K562 (cell line): ENCODE measurements around the gene TNIK. TPM values are rescaled to one million over a fixed set of nuclear protein-coding genes. Genes with fewer than 3 reads are reported as not detected.

Source experiments
- ATAC-seq: fragments of 200-7000 bp; cut with Tn5 transposase; 3 replicates; pipeline ENCODE4 v1.9.1; 2020; ENCODE audit warnings: moderate library complexity
- BruUV-seq: library from RNA; stranded (reverse); fragments of 400-500 nt; replicated peaks from 2 replicates; lab custom pipeline; 2021; lab: Mats Ljungman, UMichigan
- CTCF ChIA-PET: fragments of 300-600 bp; formaldehyde crosslinking; extraction: SDS; loops from one replicate; lab custom pipeline; 2021; ENCODE audit warnings: low intra/inter-chr PET ratio; lab: Yijun Ruan, JAX
- POLR2A ChIA-PET: fragments of 300-600, 350-650 bp; sonication (Branson Sonifier 250); formaldehyde crosslinking; extraction: SDS; loops from one replicate; lab custom pipeline; 2021; ENCODE audit warnings: antibody characterized with exemption, inconsistent platforms; lab: Yijun Ruan, JAX
- DNase-seq, 4 experiments: peaks; one replicate each; pipeline versions ENCODE4 v3.0.0 to v3.0.0-alpha.2; 2011 to 2018; ENCODE audit warnings: low spot score in 3 of 4, mixed read lengths in 3 of 4; ENCODE audit errors: extremely low read depth in 1 of 4
- FAIRE-seq: peaks from 2 replicates; lab custom pipeline; 2011; peaks lifted over from hg19 to GRCh38; lab: Jason Lieb, UNC
- H2AFZ ChIP-seq: 2 replicates; pipeline ENCODE4 v1.6.0; 2011; ENCODE audit warnings: low read depth, low read length, control low read depth, inconsistent platforms
- H3K27ac ChIP-seq: fragments of 200-600 bp; 3 replicates; pipeline ENCODE4 v1.8.0; 2011; ENCODE audit warnings: low read depth, mild to moderate bottlenecking, control low read depth, inconsistent platforms, low read length, moderate library complexity, mixed read lengths; ENCODE audit errors: extremely low read depth
- H3K27me3 ChIP-seq, 2 experiments: fragments of 300-600 bp in 1 of 2; 2 replicates in 1 of 2; 3 replicates in 1 of 2; pipeline versions ENCODE4 v1.6.0 to v1.8.0; 2011; ENCODE audit warnings: inconsistent platforms in 2 of 2, low read length in 2 of 2, mild to moderate bottlenecking in 1 of 2, mixed read lengths in 1 of 2, moderate library complexity in 1 of 2; ENCODE audit not compliant: control insufficient read depth in 2 of 2, insufficient read depth in 2 of 2
- H3K36me3 ChIP-seq: fragments of 300-600 bp; 3 replicates; pipeline ENCODE4 v1.8.0; 2011; ENCODE audit warnings: mild to moderate bottlenecking, low read length, inconsistent platforms; ENCODE audit not compliant: control insufficient read depth, insufficient read depth
- H3K4me1 ChIP-seq, 2 experiments: fragments of 200-600 bp in 1 of 2; replicated peaks in 1 of 2; 2 replicates in 1 of 2; 3 replicates in 1 of 2; pipeline versions ENCODE4 v1.5.1 to v1.8.0; 2011; ENCODE audit warnings: inconsistent platforms in 2 of 2, low read length in 2 of 2, mild to moderate bottlenecking in 1 of 2, mixed read lengths in 1 of 2, moderate library complexity in 1 of 2; ENCODE audit not compliant: control insufficient read depth in 2 of 2, insufficient read depth in 2 of 2
- H3K4me2 ChIP-seq: 2 replicates; pipeline ENCODE4 v1.6.1; 2011; ENCODE audit warnings: low read length, control low read depth, inconsistent platforms, mixed read lengths; ENCODE audit not compliant: insufficient read depth
- H3K4me3 ChIP-seq: fragments of 200-600 bp; sonication (generic), shearing (Covaris generic); 2 replicates; pipeline ENCODE4 v1.5.1; 2016; ENCODE audit warnings: control low read depth, inconsistent platforms
- H3K79me2 ChIP-seq: fragments of 200-600 bp; 3 replicates; pipeline ENCODE4 v1.8.0; 2011; ENCODE audit warnings: low read length, inconsistent platforms; ENCODE audit not compliant: control insufficient read depth, insufficient read depth
- H3K9ac ChIP-seq, 2 experiments: 2 replicates each; pipeline versions ENCODE4 v1.6.0 to v1.6.1; 2011; ENCODE audit warnings: low read depth in 2 of 2, low read length in 2 of 2, control low read depth in 1 of 2, inconsistent platforms in 1 of 2, mild to moderate bottlenecking in 1 of 2, mixed read lengths in 1 of 2; ENCODE audit not compliant: insufficient read depth in 1 of 2
- H3K9me1 ChIP-seq: one replicate; pipeline ENCODE4 v1.6.0; 2011; ENCODE audit warnings: inconsistent platforms, mild to moderate bottlenecking, low read length, moderate library complexity; ENCODE audit not compliant: control insufficient read depth, insufficient read depth
- H3K9me3 ChIP-seq: replicated peaks from 2 replicates; pipeline ENCODE4 v1.5.1; 2011; ENCODE audit warnings: low read depth, low read length, inconsistent platforms; ENCODE audit not compliant: control insufficient read depth, insufficient read depth
- H4K20me1 ChIP-seq: replicated peaks from 2 replicates; pipeline ENCODE4 v1.6.1; 2011; ENCODE audit warnings: low read length, inconsistent platforms, mixed read lengths; ENCODE audit not compliant: control insufficient read depth, insufficient read depth
- ARID2 ChIP-seq: fragments of 450-650 bp; IDR thresholded peaks from 2 replicates; pipeline ENCODE4 v1.6.1; 2017; ENCODE audit warnings: antibody characterized with exemption, mild to moderate bottlenecking
- CCNT2 ChIP-seq: IDR thresholded peaks from 2 replicates; pipeline ENCODE4 v1.6.1; 2011; ENCODE audit warnings: borderline replicate concordance, low read depth, mild to moderate bottlenecking, moderate library complexity, mixed read lengths, low read length; ENCODE audit not compliant: insufficient read length; ENCODE audit errors: extremely low read depth
- CREM ChIP-seq: IDR thresholded peaks from 2 replicates; pipeline ENCODE4 v1.6.1; 2014; ENCODE audit warnings: antibody characterized with exemption, low read depth
- CXXC5 ChIP-seq: fragments of 250-450 bp; sonication (Bioruptor Pico); IDR thresholded peaks from 2 replicates; pipeline ENCODE4 v1.8.0; 2022; ENCODE audit warnings: inconsistent platforms, mild to moderate bottlenecking, moderate library complexity
- EWSR1 ChIP-seq: fragments of 450-650 bp; IDR thresholded peaks from 2 replicates; pipeline ENCODE4 v1.6.1; 2018; ENCODE audit warnings: borderline replicate concordance, mild to moderate bottlenecking, low read depth, moderate library complexity; ENCODE audit not compliant: partially characterized antibody
- FOSL1 ChIP-seq: fragments of 200-800 bp; sonication (Bioruptor generic); conservative IDR thresholded peaks from 2 replicates; pipeline ENCODE4 v1.6.1; 2016; ENCODE audit warnings: missing genetic modification characterization, missing compliant biosample characterization
- FOXJ2 ChIP-seq: fragments of 200-800 bp; sonication (Bioruptor generic); IDR thresholded peaks from 2 replicates; pipeline ENCODE4 v1.6.1; 2016; ENCODE audit warnings: missing genetic modification characterization, missing compliant biosample characterization
- FOXO4 ChIP-seq: fragments of 450-650 bp; formaldehyde crosslinking; IDR thresholded peaks from 2 replicates; pipeline ENCODE4 v1.4.0; 2020; ENCODE audit warnings: mild to moderate bottlenecking, moderate library complexity
- GABPB1 ChIP-seq: sonication (generic); formaldehyde crosslinking; IDR thresholded peaks from 2 replicates; pipeline ENCODE4 v1.8.0; 2022; ENCODE audit warnings: mild to moderate bottlenecking, missing genetic modification reagents
- KLF16 ChIP-seq: IDR thresholded peaks from 2 replicates; pipeline ENCODE4 v1.6.1; 2016; ENCODE audit warnings: antibody characterized with exemption
- L3MBTL2 ChIP-seq: fragments of 450-650 bp; IDR thresholded peaks from 2 replicates; pipeline ENCODE4 v1.6.1; 2016; ENCODE audit warnings: mild to moderate bottlenecking, moderate library complexity
- MBD2 ChIP-seq: sonication (generic); IDR thresholded peaks from 2 replicates; pipeline ENCODE4 v1.6.1; 2016; ENCODE audit warnings: low read depth, borderline replicate concordance
- MTA1 ChIP-seq: fragments of 450-650 bp; IDR thresholded peaks from 2 replicates; pipeline ENCODE4 v1.6.1; 2017; ENCODE audit warnings: borderline replicate concordance
- NCOR1 ChIP-seq: fragments of 450-650 bp; IDR thresholded peaks from 2 replicates; pipeline ENCODE4 v1.6.1; 2016; ENCODE audit warnings: mild to moderate bottlenecking, moderate library complexity
- POLR2G ChIP-seq: fragments of 200-400 bp; formaldehyde crosslinking; IDR thresholded peaks from 2 replicates; pipeline ENCODE4 v1.6.1; 2017; ENCODE audit warnings: low read depth, mild to moderate bottlenecking, antibody characterized with exemption, low read length, moderate library complexity
- RB1 ChIP-seq: fragments of 450-650 bp; IDR thresholded peaks from 2 replicates; pipeline ENCODE4 v1.6.1; 2017; ENCODE audit warnings: low read depth, mild to moderate bottlenecking
- SAFB ChIP-seq: fragments of 200-400 bp; formaldehyde crosslinking; IDR thresholded peaks from 2 replicates; pipeline ENCODE4 v1.6.1; 2017; ENCODE audit warnings: low read depth, low read length, borderline replicate concordance
- SMARCB1 ChIP-seq: IDR thresholded peaks from 2 replicates; pipeline ENCODE4 v1.6.1; 2011; ENCODE audit warnings: improper control_type of control experiment, low read depth; ENCODE audit not compliant: insufficient read length
- SMARCE1 ChIP-seq: fragments of 450-650 bp; IDR thresholded peaks from 2 replicates; pipeline ENCODE4 v1.7.1; 2016; ENCODE audit warnings: mild to moderate bottlenecking
- ZNF589 ChIP-seq: fragments of 200-800 bp; sonication (Bioruptor generic); IDR thresholded peaks from 2 replicates; pipeline ENCODE4 v1.6.1; 2016; ENCODE audit warnings: low read depth, missing genetic modification characterization, missing compliant biosample characterization
- ZNF77 ChIP-seq: fragments of 250-450 bp; sonication (Bioruptor Pico); IDR thresholded peaks from 2 replicates; pipeline ENCODE4 v1.5.0; 2020
- WGBS: fragments of 100-300 bp; shearing (Covaris generic); methylation state at CpG from one replicate; pipeline ENCODE4 v1.1.6; 2016; ENCODE audit warnings: low coverage, mixed read lengths; ENCODE audit not compliant: insufficient coverage; ENCODE audit errors: missing lambda C conversion rate; 5-methylcytosine and 5-hydroxymethylcytosine counted together
- in situ Hi-C: fragments of 300-500 bp; cut with MboI; formaldehyde crosslinking; loops from 4 replicates; pipeline ENCODE4 v1.15.0; 2018; ENCODE audit warnings: inconsistent platforms, mixed read lengths
- intact Hi-C: fragments of 100-400 bp; cut with micrococcal nuclease; formaldehyde crosslinking; loops from 2 replicates; pipeline ENCODE4 v1.14.2; 2022
- polyA plus RNA-seq, 8 experiments: library from polyadenylated mRNA; depleted of rRNA in 4 of 8; stranded (reverse) in 5 of 8; unstranded in 3 of 8; fragments of >200 nt; fragmentation: Nextera tagmentation in 2 of 8; fragmentation: Illumina TruSeq in 1 of 8; extraction: Ambion mirVana in 2 of 8; extraction: Trizol in 1 of 8; gene quantifications; 2 replicates each; pipeline versions ENCODE4 v1.2.1 to v1.2.3, GENCODE V29; 2011 to 2014; ENCODE audit warnings: inconsistent platforms in 1 of 8, missing spikeins in 1 of 8
- total RNA-seq, 7 experiments: library from RNA; depleted of rRNA in 6 of 7; stranded (reverse); fragments of >200 nt in 6 of 7; fragmentation: Illumina TruSeq in 2 of 7; extraction: Trizol in 2 of 7; gene quantifications; 2 replicates each; pipeline versions ENCODE4 v1.2.1 to v1.2.3, GENCODE V29; 2011 to 2021; ENCODE audit warnings: low replicate concordance in 1 of 7
- TF ChIP-seq, protein P1 (sequence below), 2 experiments: IDR thresholded peaks; 2 replicates each; pipeline ENCODE4 v1.6.1; 2011; ENCODE audit warnings: borderline replicate concordance in 1 of 2, control low read depth in 1 of 2, low read depth in 1 of 2, low read length in 1 of 2, mild to moderate bottlenecking in 1 of 2, mixed read lengths in 1 of 2, moderate library complexity in 1 of 2; ENCODE audit not compliant: insufficient read depth in 1 of 2, insufficient read length in 1 of 2, poor library complexity in 1 of 2, severe bottlenecking in 1 of 2; ENCODE audit errors: extremely low read depth in 1 of 2

Gene TNIK
- total and polyA plus RNA-seq, 9 of the 15 experiments (the other 6 are each of a cell fraction or from before 2014, with no cell fraction given): 6.6 to 39.0 (median 24.7) TPM

DNA sequence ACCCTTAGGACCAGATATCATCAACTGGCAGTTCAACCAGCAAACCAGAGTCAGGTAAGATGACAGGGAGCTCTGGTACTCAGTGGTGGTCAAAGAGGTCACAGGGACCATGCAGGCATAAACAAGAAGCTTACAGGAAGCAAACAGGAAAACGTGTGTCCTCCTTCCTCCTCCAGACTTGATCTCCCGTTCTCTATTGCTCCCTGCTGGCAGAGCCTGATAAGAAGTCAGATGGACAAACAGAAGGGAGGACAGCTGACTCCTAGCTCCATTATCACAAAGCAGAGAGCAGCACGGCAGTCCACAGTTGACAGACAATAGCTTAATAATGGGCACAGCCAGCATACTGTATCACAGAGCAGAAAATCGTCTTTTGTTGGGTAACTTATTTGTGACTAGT is 277.2 kb downstream of the TNIK start:
- Histone ChIP-seq H3K27me3 (no peaks in the 10 kb centered on the region), H3K27ac (peak overlapping the region; percentile 67), H3K4me3 (no peak overlapping the region), H3K9me1 (peaks cover 4% of the 10 kb centered on the region), H3K9ac (peak overlapping the region in 1 of 2 experiments; percentile 36; a peak in 1 of 4 replicates), H3K4me2 (peak overlapping the region; percentile 69), H3K36me3 (peaks cover 6% of the 10 kb centered on the region; the same call in 2 of the 3 replicates), H4K20me1 (no peaks in the 10 kb centered on the region), H2AFZ (peak overlapping the region; percentile 75), H3K9me3 (no peaks in the 10 kb centered on the region; the same call in 1 of the 2 replicates), H3K4me1 (peaks cover 0 to 37% of the 10 kb centered on the region in 2 experiments; a peak in 4 of 5 replicates), H3K79me2 (peaks cover 3% of the 10 kb centered on the region; the same call in 2 of the 3 replicates)
- 0% methylated on average over 4 of the region's 4 CpGs for WGBS
- DNase-seq (peak; percentile 81 to 92 (median 86)), ATAC-seq (peak; percentile 90), FAIRE-seq (peak; percentile 99)
- ChIA-PET POLR2A (interaction anchor here (0.6 to 1.2 kb wide), 6 partner anchors 12 to 381 kb away, joined by 3 to 7 read pairs (median 3); partner anchors contain the start of gene RPL22L1), CTCF (interaction anchor here (2.0 kb wide), 1 partner anchor 222 kb away, joined by 8 read pairs; no protein-coding TSS in a partner anchor)
- intact Hi-C loops: loop anchor here (1.0 to 2.0 kb wide), 3 partner anchors 133 to 384 kb away; no protein-coding TSS in a partner anchor
- in situ Hi-C loops: no loop called here
- no TSS peak for BruUV-seq
- 0 out of 2 replicates have a peak, but pooled peaks have one; percentile 40 for TF ChIP-seq RB1
- TF ChIP-seq FOSL1 (tag): no peak
- peak; percentile 83 for TF ChIP-seq CXXC5
- peak; percentile 81; the same call in 1 of the 2 replicates for TF ChIP-seq MTA1
- TF ChIP-seq GABPB1: peak; percentile 49; the same call in 1 of the 2 replicates
- TF ChIP-seq ZNF589 (CRISPR knock-in tag): peak; percentile 71; the same call in 1 of the 2 replicates
- no peak for TF ChIP-seq SAFB
- peak; percentile 64 for TF ChIP-seq CCNT2
- TF ChIP-seq SMARCB1: no peak
- peak; percentile 94 for TF ChIP-seq NCOR1
- 0 out of 2 replicates have a peak, but pooled peaks have one; percentile 38 for TF ChIP-seq ARID2
- no peak; the same call in 1 of the 2 replicates for TF ChIP-seq FOXJ2 (tag)
- TF ChIP-seq SMARCE1: peak; percentile 87
- peak; percentile 88 for TF ChIP-seq KLF16
- no peak for TF ChIP-seq POLR2G
- no peak for TF ChIP-seq FOXO4 (CRISPR knock-in tag)
- no peak for TF ChIP-seq ZNF77 (CRISPR knock-in tag)
- no peak for TF ChIP-seq EWSR1
- TF ChIP-seq, protein P1, sequence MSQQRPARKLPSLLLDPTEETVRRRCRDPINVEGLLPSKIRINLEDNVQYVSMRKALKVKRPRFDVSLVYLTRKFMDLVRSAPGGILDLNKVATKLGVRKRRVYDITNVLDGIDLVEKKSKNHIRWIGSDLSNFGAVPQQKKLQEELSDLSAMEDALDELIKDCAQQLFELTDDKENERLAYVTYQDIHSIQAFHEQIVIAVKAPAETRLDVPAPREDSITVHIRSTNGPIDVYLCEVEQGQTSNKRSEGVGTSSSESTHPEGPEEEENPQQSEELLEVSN (IDR thresholded peaks at IDR 0.05; ENCODE audit: borderline replicate concordance in 1 of 2, extremely low read depth in 1 of 2, insufficient read depth in 1 of 2, insufficient read length in 1 of 2, low read depth in 1 of 2, low read length in 1 of 2, poor library complexity in 1 of 2, severe bottlenecking in 1 of 2): no peak
- TF ChIP-seq MBD2: 0 out of 2 replicates have a peak, but pooled peaks have one; percentile 34
- 0 out of 2 replicates have a peak, but pooled peaks have one; percentile 27 for TF ChIP-seq L3MBTL2
- TF ChIP-seq CREM: peak; percentile 65
